Testis (tissue), 2 donors: ENCODE results near the gene AVPI1.

Experiments used
- CTCF ChIP-seq, 3 experiments: fragments of 450-650 bp in 2 of 3; fragments of 200-600 bp in 1 of 3; sonication (generic) in 1 of 3; IDR thresholded peaks; one replicate each; pipeline ENCODE4 v1.5.1; 2016 to 2019; ENCODE audit warnings: antibody characterized with exemption in 3 of 3, mild to moderate bottlenecking in 2 of 3, moderate library complexity in 1 of 3
- POLR2A ChIP-seq: fragments of 450-650 bp; IDR thresholded peaks from one replicate; pipeline ENCODE4 v1.6.1; 2017; ENCODE audit warnings: antibody characterized with exemption, mild to moderate bottlenecking, moderate library complexity

GRCh38 chr10:97682042-97682441 lies 5.0 kb downstream of the AVPI1 start:
- TF ChIP-seq CTCF (IDR thresholded peaks at IDR 0.05) (no peak), POLR2A (no peak)
